ENCODE data around the gene CCBE1.
A peak's percentile ranks its signal among the peaks of the same experiment; 100 is the strongest.

CCBE1 gene

DNA sequence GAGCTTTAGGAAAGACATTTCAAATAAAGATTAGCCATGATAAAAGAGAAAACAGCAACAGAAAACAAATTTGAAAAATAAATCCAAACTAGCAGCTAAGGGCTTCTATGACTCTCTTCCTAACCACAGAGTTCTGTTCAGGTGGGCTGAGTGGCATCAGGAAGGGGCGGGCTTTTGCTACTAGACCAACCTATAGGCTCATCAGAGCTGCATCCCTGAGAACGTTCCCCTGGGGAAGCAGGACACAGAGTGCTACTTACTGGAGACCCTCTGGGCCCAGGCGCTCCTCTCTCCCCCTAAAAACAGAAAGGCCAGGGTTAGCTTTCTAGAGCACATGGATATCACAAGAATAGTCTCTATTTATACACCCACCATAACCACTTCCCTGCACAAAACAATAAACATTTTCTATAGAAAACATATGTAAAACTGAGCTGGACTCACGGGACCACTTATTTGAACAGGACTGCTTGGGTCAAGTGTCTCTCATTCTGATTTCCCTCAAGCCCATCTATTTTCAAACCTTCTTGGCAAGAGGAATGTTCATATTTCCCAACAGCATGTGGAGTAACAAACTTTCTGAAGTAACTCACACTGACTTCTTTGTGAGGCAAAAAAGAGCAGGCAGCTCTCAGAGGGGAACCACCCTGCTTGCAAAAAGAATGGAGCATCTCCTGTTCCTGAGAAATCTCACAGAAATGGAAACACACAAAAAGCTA lies 259.2 kb downstream of the CCBE1 start:
- no peak for DNase-seq

DNA sequence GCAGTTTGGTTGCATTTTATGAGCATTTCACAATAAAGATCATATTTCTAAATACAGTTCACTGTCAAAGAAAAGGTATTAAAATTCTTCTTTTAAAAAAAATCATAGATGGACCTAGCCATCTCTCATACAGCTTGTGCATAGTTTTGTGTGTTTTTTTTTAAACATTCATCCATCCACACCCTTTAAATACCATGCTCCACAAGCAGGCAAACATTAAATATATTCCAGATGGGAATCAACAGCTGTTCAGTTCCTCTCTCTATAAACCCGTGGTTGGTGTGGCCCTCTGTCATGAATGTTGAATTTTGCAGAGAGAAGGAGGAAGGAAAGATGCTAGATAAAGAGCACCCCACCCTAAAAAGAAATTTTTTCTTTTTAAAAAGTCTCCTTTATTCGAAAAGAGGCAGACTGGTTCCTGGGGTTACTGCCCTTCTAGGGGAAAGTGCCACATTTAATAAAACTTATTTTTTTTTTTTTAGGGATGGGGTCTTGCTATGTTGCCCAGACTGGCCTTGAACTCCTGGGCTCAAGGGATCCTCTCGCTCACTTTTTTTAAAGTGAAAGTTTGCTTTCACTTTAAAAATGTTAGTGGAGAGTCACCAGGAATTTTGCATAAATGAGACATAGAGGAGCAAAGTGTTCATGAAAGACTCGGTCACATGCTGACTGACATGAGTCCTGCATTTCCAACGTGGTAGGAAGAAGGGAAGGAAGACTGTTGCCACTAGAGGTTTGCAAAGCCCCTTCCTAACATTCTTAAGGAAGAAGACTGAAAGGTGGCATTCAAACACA lies 264.2 kb downstream of the CCBE1 start:
- DNase-seq = no peak

DNA sequence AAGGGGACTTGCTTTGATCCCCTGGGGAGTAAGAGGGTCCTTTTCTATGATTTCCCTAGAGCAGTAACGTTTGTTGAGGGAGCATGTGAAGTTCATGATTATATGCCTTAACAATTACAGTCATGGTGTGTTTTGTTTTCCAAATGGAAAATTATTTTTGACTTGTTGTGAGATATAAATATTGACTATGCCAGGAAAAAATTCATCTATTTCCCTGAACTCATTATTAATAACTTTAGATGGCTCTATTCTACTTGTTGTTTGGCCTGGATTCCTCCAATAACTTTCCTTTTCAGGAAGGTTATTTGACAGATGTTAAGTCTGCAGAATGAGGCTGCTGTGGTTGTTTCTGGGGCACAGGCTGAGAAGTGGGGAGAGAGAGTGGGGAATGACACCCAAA lies 266.1 kb downstream of the CCBE1 start:
- no peak for DNase-seq

DNA sequence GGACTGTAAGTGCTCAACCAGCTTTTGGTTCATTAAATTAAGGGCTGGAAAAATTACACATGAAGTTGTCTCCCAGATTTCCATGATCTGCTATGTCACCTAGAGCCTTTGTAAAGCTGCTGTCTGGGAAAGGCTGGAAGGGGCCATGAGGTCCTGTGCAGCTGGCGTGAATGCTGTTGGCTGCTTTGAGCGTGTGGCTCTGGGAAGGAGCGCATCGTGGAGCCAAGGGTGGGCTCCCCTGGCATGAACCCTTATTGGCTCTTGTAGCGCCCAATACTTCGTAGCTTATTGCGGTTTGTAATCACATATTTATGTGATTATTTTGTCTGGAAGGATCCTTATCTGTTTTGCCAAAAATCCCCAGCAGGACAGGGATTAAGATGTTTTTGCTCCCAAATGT lies 267.6 kb downstream of the CCBE1 start:
- DNase-seq = no peak

DNA sequence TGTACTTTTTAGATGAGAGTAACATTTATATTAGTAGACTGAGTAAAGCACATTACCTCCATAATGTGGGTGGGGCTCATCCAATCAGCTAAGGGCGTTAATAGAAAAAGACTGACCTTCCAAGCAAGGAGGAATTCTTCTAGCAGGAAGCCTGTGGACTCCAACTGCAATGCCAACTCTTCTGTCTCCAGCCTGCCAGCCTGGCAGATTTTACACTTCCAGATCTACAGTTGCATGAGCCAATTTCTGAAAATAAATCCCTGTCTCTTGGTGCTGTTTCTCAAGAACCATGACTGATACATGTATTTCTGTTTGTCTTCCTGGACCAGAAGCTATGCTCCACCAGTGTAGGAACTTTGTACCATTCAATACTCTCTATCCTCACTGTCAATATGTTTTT lies 269.2 kb downstream of the CCBE1 start:
- DNase-seq = no peak

DNA sequence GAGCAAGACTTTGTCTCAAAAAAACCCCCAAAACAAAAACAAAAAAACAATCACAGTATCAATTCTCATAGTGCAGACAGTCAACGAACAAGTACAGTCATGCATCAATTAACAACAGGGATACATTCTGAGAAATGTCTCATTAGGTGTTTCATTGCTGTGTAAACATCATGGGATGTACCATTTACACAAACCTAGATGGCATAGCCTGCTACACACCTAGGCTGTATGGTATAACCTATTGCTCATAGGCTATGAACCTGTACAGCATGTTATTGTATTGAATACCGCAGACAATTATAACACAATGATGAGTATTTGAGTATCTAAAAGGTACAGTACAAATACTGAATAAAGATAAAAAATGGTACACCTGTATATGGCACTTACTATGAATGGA lies 270.4 kb downstream of the CCBE1 start:
- no peak for DNase-seq

DNA sequence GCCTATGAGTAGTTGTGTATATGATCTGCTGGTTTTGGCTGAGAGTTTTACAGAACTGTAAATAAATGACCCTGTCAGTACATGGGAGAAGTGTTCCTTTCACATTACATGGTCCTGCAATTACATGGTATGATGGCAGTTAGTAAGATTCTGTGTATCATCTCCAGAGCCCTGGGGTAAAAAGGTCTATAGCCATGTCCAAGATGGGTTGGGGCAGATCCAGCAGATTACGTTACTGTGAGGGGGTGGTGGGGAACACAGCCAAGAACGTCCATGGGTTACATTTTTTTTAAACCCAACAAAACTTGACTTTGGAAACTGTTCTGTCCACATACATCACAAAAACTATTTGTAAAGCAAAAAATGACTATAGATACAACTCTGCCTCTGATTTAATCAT lies 274.0 kb downstream of the CCBE1 start:
- DNase-seq = no peak

DNA sequence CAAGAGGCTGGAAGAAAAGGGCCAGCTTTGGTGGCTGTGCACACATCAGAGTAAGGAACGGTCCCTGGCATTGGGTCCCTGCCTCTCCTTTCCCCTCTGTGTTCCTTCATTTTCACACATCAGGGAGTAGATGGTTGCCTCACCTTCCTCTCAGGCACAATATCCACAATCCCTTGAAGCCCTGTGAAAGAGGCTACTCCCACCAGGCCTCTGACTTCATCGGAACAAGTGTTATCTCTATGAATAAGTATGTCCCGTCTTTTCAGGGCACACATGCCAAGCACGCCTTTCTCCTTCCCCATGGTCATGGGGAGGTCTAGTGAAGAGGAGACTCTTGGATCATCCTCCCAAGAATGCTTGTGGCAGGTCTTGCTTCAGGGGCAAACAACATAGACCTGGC lies 277.0 kb downstream of the CCBE1 start:
- no peak for DNase-seq

DNA sequence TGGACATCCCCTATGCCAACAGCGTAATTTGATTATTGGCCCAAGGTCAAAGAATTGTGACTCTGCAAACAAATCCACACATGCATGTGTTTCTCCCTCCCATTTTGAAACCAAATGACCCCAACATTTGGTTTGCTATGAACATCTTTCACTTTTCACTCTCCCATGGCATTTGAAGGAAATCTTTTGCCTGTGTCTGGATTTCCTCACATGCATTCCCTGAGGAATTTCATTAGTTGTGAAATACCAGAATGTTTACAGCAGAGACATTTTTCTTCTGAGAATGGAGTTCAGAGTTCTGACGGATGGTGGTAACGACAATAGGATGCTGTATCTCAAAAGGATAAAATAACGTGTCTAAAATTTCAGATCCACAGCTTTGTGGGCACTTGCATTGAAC lies 277.8 kb downstream of the CCBE1 start:
- no peak for DNase-seq

DNA sequence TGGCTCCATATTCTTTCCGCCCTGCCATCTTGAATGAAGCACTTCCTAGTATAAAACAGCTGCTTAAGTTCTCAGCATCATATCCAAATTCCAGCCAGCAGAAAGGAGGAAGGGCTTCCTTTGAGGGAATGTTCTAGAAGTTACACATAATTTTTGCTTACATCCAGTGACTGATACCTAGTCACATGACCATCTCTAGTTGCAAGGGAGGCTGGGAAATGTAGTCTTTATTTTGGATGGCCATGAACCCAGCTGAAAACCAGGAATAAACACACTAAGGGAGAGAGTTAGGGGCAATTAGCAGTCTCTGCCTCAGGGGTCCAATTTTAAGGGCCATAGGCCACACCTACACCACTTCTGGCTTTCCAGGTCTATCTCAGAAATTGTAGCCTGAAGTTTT lies 280.4 kb downstream of the CCBE1 start:
- no peak for DNase-seq

DNA sequence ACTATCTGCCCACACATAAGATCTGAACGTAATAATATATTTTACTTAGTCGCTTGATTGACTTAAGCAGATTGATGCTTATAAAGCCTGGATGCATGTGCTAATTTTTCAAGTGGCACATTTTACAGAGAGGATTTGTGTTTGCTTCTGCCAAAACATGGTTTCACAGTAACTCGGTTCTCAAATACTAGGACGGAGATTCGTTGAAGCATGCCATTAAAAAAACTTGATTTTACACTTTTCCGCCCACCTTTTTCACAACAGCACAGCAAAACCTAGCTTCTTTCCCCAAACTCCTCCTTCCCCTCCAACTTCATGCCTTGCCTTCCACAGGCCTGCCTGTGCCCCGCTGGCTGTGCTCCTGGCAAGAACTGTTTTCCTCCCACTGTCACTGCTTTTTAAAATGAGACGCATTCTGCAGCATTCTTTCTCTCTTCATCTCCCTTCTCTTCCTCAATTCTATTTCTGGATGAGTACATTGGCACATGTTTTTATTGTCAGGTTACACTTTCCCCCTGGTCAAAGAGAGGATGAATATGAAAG lies 283.0 kb downstream of the CCBE1 start:
- DNase-seq = no peak

DNA sequence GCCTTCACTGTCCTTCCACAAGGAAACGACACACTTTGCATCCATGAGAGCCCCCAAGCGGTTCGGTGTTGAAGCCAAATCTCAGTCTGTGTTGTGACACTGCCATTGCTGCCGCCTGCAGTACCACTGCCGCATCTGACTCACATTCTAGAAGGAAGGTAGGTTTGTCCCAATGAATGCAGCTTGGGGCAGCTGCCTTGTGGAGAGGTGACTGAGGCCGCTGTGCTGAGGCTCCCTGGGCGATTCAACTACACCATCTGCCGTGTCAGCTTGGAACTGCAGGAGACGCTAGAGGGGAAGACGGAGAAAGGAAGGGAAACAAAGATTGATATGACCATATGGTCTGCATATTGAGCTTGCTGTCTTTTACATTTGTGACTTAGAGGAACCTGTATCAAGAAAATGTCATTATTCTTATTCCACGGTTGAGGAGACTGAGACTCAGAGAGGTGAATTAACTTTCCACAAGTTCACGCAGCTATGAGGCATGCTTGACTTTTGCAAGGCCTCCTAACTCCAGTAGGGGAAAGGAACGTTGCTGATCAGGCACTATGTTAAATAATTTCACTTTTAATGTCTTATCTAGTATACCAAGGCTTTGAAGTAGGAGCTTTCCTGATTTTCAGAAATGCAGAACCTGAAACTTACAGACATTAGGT lies 294.7 kb downstream of the CCBE1 start:
- DNase-seq = peak; percentile 76

DNA sequence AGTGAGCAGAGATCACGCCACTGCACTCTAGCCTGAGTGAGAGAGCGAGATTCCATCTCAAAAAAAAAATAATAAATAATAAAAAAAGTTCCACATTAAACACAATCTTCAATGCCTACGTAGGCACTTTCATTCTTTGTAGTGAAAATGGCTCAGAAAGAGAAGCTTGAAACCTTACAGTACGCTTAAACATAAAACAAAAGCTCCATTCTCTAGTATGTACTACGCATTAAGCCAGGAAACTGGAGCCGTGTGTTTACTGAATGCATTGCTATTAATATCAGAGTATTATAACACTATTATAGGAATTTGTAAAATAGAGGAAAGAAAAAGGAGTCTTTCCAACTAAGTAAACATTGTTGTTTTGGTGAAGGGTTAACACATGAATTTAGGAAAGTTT lies 296.8 kb downstream of the CCBE1 start:
- DNase-seq = no peak

DNA sequence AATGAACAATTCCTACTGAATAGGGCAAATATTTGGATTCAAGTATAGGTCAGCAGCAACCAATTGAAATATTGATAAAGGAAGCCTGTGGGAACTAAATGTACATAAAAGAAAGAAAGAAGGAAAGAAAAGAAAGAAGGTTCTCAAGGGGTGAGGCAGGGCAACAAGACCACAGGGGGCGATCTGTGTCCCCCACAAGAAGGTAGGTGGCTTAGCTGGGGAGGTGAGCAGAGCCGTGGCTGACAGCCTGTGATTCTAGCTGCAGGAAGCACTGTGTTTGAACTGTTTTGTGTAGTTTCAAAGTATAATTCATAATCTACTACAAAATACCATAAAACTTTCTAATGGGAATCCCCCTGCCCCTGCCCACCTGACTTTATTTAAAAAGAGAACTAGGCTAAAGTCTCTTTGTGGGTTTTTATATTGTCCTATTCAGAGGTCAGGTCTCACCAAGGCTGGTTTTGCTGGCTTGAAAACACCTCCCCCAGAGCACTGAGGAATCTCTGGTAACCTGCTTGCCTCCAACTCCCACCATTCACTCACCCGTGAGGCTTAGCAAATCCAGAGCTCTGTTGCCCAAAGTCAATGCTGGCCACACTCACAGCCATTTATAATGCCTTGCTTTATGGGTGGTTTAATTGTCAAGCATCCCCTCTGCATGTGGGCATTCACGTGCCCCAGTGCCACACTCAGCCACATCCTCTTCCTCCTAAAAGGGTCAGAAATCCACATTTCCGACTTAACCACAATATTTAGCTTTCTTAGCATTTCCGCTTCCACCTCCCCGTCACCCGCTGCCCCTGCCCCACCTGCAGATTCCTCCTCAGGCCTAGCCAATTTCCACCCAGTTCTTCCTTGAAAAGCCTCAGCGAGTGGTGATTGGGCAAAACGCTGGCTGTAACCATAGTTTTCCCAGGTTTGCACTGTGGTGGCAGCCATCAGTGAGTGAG lies 301.7 kb downstream of the CCBE1 start:
- DNase-seq = no peak

DNA sequence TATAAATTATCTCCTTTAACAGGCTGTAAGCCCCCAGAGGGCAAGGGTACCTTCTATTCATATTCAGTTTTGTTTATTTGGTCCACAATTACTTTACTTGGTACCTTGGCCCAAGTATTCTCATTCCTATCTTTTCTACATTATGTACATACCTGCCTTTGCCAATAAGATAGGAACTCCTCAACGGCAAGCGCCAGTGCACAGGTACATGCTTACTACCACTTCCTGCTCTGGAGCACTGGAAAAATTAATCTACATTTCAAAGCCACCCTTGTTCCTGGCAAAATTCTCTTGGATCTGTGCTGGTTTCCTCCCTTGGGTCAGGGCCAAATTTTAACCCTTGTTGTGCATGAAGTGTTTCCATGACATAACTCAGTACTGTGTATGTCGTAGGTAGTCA lies 303.8 kb downstream of the CCBE1 start:
- DNase-seq = no peak

DNA sequence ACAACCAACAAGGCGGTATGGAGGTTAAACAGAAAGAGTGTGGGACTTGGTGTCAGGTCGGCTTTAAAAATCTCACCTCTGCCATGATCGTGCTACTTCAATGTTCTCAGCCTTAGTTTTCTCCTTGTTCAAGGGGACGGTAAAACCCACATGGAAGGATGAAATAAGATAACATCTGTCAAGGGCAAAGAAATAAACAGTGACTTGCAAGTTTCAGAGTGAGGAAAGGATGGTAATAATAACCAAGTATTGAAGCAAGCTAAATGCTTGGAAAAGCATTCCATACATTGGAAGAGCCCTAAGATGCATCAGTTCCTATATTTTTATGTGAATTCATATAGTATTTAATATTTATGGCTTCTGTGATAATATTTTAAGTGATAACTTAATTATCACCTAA lies 308.4 kb downstream of the CCBE1 start:
- DNase-seq = no peak

DNA sequence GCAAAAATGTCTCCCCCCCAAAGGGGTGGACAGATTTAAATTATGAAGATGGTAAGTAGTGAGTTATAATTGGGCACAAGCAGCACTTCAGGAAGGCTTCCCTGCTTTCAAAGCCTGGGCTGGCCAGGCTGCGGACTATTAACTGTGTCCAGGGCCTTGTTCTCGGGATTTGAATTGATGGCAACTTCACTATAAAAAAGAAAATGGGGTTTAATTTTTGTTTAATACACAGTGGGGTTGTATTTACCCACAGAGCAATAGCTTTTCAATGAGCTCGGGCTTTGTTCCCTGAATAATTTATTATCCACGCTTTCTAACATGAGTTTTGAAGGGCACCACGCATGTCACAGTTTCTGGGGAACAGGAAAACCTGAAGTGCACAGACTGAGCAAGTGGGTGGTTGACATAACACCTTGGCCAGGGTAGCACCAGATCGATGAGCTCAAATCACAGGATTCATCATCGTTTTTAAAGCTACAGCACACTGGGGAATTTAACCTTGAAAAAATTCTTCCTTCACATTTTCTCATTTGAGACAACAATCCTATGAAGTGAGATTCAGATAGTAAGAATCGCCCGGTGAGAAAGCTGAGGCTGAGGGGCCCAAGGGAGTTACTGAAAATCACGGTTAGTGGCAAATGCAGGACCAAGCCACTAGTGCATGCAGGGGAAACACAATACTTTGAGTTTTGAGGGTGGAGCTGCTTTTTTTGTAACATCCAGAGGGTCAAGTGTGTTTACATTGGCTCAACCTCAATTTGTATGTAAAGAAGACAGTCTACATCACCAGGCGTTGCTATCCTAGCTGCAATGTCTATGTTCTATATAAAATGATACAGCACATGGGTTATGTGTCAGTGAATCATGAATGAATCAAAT lies 309.3 kb downstream of the CCBE1 start:
- DNase-seq = no peak

DNA sequence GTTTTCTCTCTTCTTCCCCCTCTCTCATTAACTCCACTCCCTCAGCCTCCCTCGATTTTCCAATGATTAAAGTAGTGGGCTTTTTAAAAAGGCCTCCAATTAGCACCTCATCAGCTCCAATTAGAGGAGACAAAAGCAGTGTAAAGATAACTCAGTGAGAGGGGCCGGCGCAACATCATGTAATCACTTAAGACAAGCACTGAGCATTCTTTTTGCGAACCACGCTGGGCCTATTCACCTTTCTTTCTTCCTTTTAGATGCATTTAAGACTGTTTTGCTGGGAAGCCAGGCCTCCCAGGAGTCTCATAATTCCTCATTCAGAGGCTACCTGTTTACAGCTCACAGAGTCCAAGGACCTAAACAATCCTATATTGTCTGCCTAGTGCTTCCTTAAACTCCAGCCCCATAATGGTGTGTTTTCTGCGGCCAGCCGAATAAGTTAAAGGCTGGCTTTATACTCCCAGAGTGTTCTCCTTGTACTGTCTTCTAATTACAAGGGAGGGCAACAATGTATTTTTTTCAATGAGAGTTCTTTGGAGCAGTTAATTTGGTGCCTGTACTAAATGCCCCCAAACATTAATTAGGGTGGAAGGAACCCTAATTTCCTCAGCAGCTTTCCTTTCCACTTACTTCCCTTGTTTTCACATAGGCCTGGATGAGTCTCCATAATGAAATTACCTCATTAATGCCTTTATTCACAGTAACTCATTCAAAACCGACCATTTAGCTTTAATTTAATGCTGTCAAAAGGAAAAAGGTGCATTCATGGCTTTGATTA lies 310.1 kb downstream of the CCBE1 start:
- no peak for DNase-seq

DNA sequence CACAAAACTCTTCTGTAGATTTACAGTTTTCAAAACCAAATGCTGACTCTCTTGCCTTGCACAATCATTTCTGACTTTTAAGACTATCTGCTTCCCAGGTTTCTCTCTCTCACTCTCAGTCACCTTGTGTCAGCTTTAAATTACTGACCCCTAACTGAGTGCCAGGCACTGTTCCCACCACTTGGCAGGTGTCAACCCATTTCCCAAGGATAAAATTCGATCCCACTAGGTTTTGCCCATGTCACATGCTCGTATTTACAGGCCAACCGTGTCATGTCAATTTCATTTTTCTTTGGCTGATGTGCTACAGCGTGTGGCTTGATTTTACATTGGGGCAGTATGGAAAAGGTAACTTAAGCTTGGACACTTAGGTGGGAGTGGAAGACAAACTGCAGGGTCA lies 312.0 kb downstream of the CCBE1 start:
- DNase-seq = no peak

DNA sequence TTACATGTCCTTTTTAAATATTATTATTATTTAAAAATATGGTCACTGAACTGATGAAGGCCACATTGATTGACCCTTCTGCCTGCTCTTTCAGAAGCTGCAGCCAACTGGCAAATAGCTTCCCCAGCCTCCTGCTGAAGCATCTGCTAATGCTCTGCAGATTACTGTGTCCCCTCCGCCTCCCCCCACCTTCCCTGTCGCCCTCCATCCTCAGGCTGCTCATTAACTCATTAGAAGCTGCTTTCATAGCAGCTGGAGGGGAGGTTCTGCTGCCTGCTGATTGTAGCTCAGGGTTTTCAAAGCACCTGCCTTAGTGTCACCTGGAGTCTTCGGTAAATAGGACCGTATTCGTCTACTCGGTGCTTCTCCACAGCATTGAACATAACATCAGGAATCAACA lies 313.4 kb downstream of the CCBE1 start:
- DNase-seq = no peak

DNA sequence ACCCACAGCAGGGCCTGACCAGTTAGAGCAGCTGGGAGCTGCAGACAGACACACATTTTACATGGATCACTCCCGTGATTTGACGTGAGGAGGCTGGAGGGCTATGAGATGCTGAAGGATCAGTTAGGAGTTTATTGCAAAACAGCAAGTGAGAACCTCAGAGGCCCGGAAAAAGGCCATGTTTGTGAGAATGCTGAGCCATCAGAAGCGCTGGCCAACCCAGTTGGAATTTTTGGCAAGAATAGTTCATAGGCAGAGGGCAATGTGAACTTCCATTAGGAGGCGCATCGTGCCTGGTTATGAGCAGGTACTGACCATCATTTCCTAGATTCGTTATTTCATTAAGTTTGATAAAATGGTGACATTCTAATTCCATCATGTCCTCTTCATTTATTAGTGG lies 314.8 kb downstream of the CCBE1 start:
- no peak for DNase-seq

Measured in activated naive CD4-positive, alpha-beta T cell treated with Interleukin-2 at 50 U/mL for 16 hours (primary cell).